ENCODE data around the gene CSK. TPM values are rescaled to one million over a fixed set of nuclear protein-coding genes. Genes with fewer than 3 reads are reported as not detected.

The CSK gene
- total RNA-seq, 1 donor from 2014 or later, result 557 TPM

GRCh38 chr15:74778599-74778970 is 3.3 kb upstream of the CSK start:
- TF ChIP-seq CTCF (IDR thresholded peaks at IDR 0.05), result no peak
- H3K4me3 Mint-ChIP-seq, result peak overlapping the region; percentile 82
- DNase-seq, result no peak
- peaks cover 20% of the 10 kb centered on the region for H3K36me3 Mint-ChIP-seq (ENCODE audit: low read depth)
- H3K4me1 Mint-ChIP-seq, result peaks cover 83% of the 10 kb centered on the region
- H3K27me3 Mint-ChIP-seq, result no peaks in the 10 kb centered on the region
- ChIA-PET POLR2A (interaction anchor here (0.7 to 32.5 kb wide), 8 partner anchors 1 to 265 kb away, joined by 3 to 2569 read pairs (median 6); partner anchors contain the start of genes CLK3, CSK, SCAMP2 and ULK3), CTCF (interaction anchor here (1.6 to 18.7 kb wide), 3 partner anchors 7 to 145 kb away, joined by 4 to 1146 read pairs (median 132); no protein-coding TSS in a partner anchor)
- intact Hi-C loops (cut with micrococcal nuclease), result loop anchor here (5.0 kb wide), 1 partner anchor 229 kb away; no protein-coding TSS in a partner anchor
- H3K27ac Mint-ChIP-seq, result peak overlapping the region; percentile 96
- ATAC-seq (ENCODE audit: low read depth), result no peak
- H3K9me3 Mint-ChIP-seq, result no peaks in the 10 kb centered on the region

GRCh38 chr15:74779162-74779648 is 2.7 kb upstream of the CSK start:
- no peak for ATAC-seq (ENCODE audit: low read depth)
- H3K4me3 Mint-ChIP-seq, result peak overlapping the region; percentile 93
- peak overlapping the region; percentile 96 for H3K27ac Mint-ChIP-seq
- CTCF ChIA-PET, result interaction anchor here (1.6 to 18.7 kb wide), 3 partner anchors 7 to 145 kb away, joined by 4 to 1146 read pairs (median 132); no protein-coding TSS in a partner anchor
- no peaks in the 10 kb centered on the region for H3K27me3 Mint-ChIP-seq
- no peak for TF ChIP-seq CTCF (IDR thresholded peaks at IDR 0.05)
- peaks cover 22% of the 10 kb centered on the region for H3K36me3 Mint-ChIP-seq (ENCODE audit: low read depth)
- H3K9me3 Mint-ChIP-seq, result no peaks in the 10 kb centered on the region
- H3K4me1 Mint-ChIP-seq, result peaks cover 82% of the 10 kb centered on the region
- no peak for DNase-seq
- POLR2A ChIA-PET, result interaction anchor here (0.9 to 32.5 kb wide), 6 partner anchors 0 to 394 kb away, joined by 3 to 2569 read pairs (median 5); partner anchors contain the start of genes CLK3, CSK and ULK3
- intact Hi-C loops (cut with micrococcal nuclease), result loop anchor here (5.0 kb wide), 1 partner anchor 228 kb away; no protein-coding TSS in a partner anchor

- Mint-ChIP-seq H3K36me3 (ENCODE audit: low read depth) (peaks cover 34% of the 10 kb centered on the region), H3K27me3 (no peaks in the 10 kb centered on the region), H3K9me3 (no peaks in the 10 kb centered on the region), H3K4me3 (peak overlapping the region; percentile 93), H3K4me1 (peaks cover 81% of the 10 kb centered on the region), H3K27ac (peak overlapping the region; percentile 96)
- intact Hi-C loops (cut with micrococcal nuclease), result loop anchor here (1.0 to 5.0 kb wide), 3 partner anchors 9 to 788 kb away; partner anchors contain the start of genes PML and STOML1
- DNase-seq, result peak; percentile 46
- ATAC-seq (ENCODE audit: low read depth), result peak; percentile 6
- ChIA-PET CTCF (interaction anchor here (1.0 to 18.7 kb wide), 3 partner anchors 9 to 121 kb away, joined by 3 to 1146 read pairs (median 132); no protein-coding TSS in a partner anchor), POLR2A (interaction anchor here (0.6 to 32.5 kb wide), 16 partner anchors 1 to 673 kb away, joined by 3 to 2569 read pairs (median 4); partner anchors contain the start of genes CLK3, CSK and ULK3)
- TF ChIP-seq CTCF (IDR thresholded peaks at IDR 0.05), result no peak
Observed at GRCh38 chr15:74780523-74781430, 1.1 kb upstream of the CSK start.

GRCh38 chr15:74782259-74783071 is 585 bp downstream of the CSK start:
- Mint-ChIP-seq H3K27me3 (no peaks in the 10 kb centered on the region), H3K27ac (peak overlapping the region; percentile 99), H3K4me1 (peaks cover 81% of the 10 kb centered on the region), H3K4me3 (peak overlapping the region; percentile 94), H3K9me3 (no peaks in the 10 kb centered on the region), H3K36me3 (ENCODE audit: low read depth) (peaks cover 44% of the 10 kb centered on the region)
- intact Hi-C loops (cut with micrococcal nuclease), result loop anchor here (5.0 kb wide), 1 partner anchor 790 kb away; the partner anchor contains the start of genes PML and STOML1
- no peak for DNase-seq
- TF ChIP-seq CTCF (IDR thresholded peaks at IDR 0.05), result no peak
- ATAC-seq (ENCODE audit: low read depth), result peak; percentile 11
- CTCF ChIA-PET, result interaction anchor here (1.0 to 18.7 kb wide), 4 partner anchors 11 to 39 kb away, joined by 3 to 1146 read pairs (median 68); no protein-coding TSS in a partner anchor
- POLR2A ChIA-PET, result interaction anchor here (1.3 to 32.5 kb wide), 7 partner anchors 3 to 379 kb away, joined by 4 to 2569 read pairs (median 6); partner anchors contain the start of genes CLK3, CSK and RPP25
